Glutamatergic neuron (in vitro differentiated cells): ENCODE measurements around the gene TNIP3. TPM values are rescaled to one million over a fixed set of nuclear protein-coding genes. Genes with fewer than 3 reads are reported as not detected.

ENCODE experiments used
- DNase-seq: peaks from one replicate; pipeline ENCODE4 v3.0.0; 2022
- H3K27ac Mint-ChIP-seq: one replicate; pipeline ENCODE4 v1.8.0; 2020; ENCODE audit warnings: mild to moderate bottlenecking, mixed read lengths, inconsistent platforms; ENCODE audit not compliant: unreplicated experiment
- H3K27me3 Mint-ChIP-seq: one replicate; pipeline ENCODE4 v1.8.0; 2020; ENCODE audit warnings: mild to moderate bottlenecking, moderate library complexity, mixed read lengths, inconsistent platforms; ENCODE audit not compliant: unreplicated experiment
- H3K36me3 Mint-ChIP-seq: one replicate; pipeline ENCODE4 v1.8.0; 2020; ENCODE audit warnings: mild to moderate bottlenecking, mixed read lengths, inconsistent platforms; ENCODE audit not compliant: unreplicated experiment
- H3K4me1 Mint-ChIP-seq: one replicate; pipeline ENCODE4 v1.8.0; 2020; ENCODE audit warnings: mild to moderate bottlenecking, low read depth, mixed read lengths, inconsistent platforms; ENCODE audit not compliant: unreplicated experiment
- H3K4me3 Mint-ChIP-seq: one replicate; pipeline ENCODE4 v1.8.0; 2020; ENCODE audit warnings: mild to moderate bottlenecking, mixed read lengths, inconsistent platforms; ENCODE audit not compliant: unreplicated experiment
- H3K9me3 Mint-ChIP-seq: one replicate; pipeline ENCODE4 v1.8.0; 2020; ENCODE audit warnings: mild to moderate bottlenecking, moderate library complexity, mixed read lengths, inconsistent platforms; ENCODE audit not compliant: unreplicated experiment
- CTCF ChIP-seq: fragments of 200-600 bp; sonication (generic); IDR thresholded peaks from one replicate; pipeline ENCODE4 v1.5.0; 2021; ENCODE audit not compliant: partially characterized antibody, unreplicated experiment
- total RNA-seq: library from RNA; stranded (reverse); fragmentation: NEBNext Ultra II Directional; extraction: Animal tissue kit (Norgen Biotek cat#: 25700); gene quantifications from one replicate; pipeline ENCODE4 v1.2.1, GENCODE V29; 2021; ENCODE audit not compliant: unreplicated experiment

TNIP3 gene
- total RNA-seq, 1 donor from 2014 or later = not detected

GRCh38 chr4:121146530-121146929 is 17.6 kb downstream of the TNIP3 start:
- DNase-seq = no peak
- no peaks in the 10 kb centered on the region for H3K27me3 Mint-ChIP-seq
- TF ChIP-seq CTCF = no peak
- H3K4me3 Mint-ChIP-seq = no peak overlapping the region
- no peaks in the 10 kb centered on the region for H3K36me3 Mint-ChIP-seq
- no peak overlapping the region for H3K27ac Mint-ChIP-seq
- no peaks in the 10 kb centered on the region for H3K4me1 Mint-ChIP-seq
- H3K9me3 Mint-ChIP-seq = no peaks in the 10 kb centered on the region

- DNase-seq = no peak
- Mint-ChIP-seq H3K36me3 (no peaks in the 10 kb centered on the region), H3K9me3 (no peaks in the 10 kb centered on the region), H3K27me3 (no peaks in the 10 kb centered on the region), H3K4me1 (no peaks in the 10 kb centered on the region), H3K27ac (no peak overlapping the region), H3K4me3 (no peak overlapping the region)
- no peak for TF ChIP-seq CTCF
Observed at GRCh38 chr4:121145430-121145829, 18.7 kb downstream of the TNIP3 start.

- no peaks in the 10 kb centered on the region for H3K9me3 Mint-ChIP-seq
- H3K27me3 Mint-ChIP-seq = no peaks in the 10 kb centered on the region
- H3K4me1 Mint-ChIP-seq = no peaks in the 10 kb centered on the region
- no peak overlapping the region for H3K4me3 Mint-ChIP-seq
- H3K27ac Mint-ChIP-seq = no peak overlapping the region
- no peak for TF ChIP-seq CTCF
- no peaks in the 10 kb centered on the region for H3K36me3 Mint-ChIP-seq
- DNase-seq = no peak
Observed at GRCh38 chr4:121144021-121144420, 20.1 kb downstream of the TNIP3 start.

GRCh38 chr4:121143131-121143530 is 21.0 kb downstream of the TNIP3 start:
- Mint-ChIP-seq H3K4me1 (no peaks in the 10 kb centered on the region), H3K9me3 (no peaks in the 10 kb centered on the region), H3K27ac (no peak overlapping the region), H3K4me3 (no peak overlapping the region), H3K27me3 (no peaks in the 10 kb centered on the region), H3K36me3 (no peaks in the 10 kb centered on the region)
- no peak for TF ChIP-seq CTCF
- DNase-seq = no peak

- Mint-ChIP-seq H3K9me3 (no peaks in the 10 kb centered on the region), H3K36me3 (no peaks in the 10 kb centered on the region), H3K4me3 (no peak overlapping the region), H3K27me3 (no peaks in the 10 kb centered on the region), H3K4me1 (no peaks in the 10 kb centered on the region), H3K27ac (no peak overlapping the region)
- DNase-seq = no peak
- TF ChIP-seq CTCF = no peak
Observed at GRCh38 chr4:121140716-121141460, 23.2 kb downstream of the TNIP3 start.
